ENCODE data around the gene RARS2.

RARS2 gene

DNA sequence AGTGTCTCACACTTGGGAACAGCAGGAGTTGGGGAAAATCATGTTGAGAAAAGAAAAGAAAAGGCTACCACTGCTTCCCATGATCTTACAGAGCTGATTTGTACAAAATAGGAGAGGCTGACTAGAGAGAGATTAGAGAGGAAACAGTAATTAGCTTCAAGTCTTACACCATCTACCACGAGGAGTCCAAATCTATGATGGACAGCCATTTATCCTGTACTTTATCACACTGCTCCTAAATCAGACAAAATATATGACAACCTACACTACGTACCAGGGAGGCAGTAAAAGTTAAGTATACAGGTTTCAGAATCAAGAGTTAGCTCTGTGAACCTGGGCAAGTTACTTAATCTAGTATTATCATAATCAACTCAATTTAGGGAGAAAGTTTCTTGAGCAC is 38.0 kb downstream of the RARS2 start:
- DNase-seq (ENCODE audit: insufficient read length, low spot score) = no peak
- FAIRE-seq = peak; percentile 55
- TF ChIP-seq TAF1 (IDR thresholded peaks at IDR 0.05; ENCODE audit: low read depth, low read length) (no peak), POU2F2 (IDR thresholded peaks at IDR 0.05; ENCODE audit: low read depth, low read length) (no peak), SPI1 (IDR thresholded peaks at IDR 0.05; ENCODE audit: low read depth, low read length) (no peak), PAX5 (IDR thresholded peaks at IDR 0.05; ENCODE audit: insufficient read depth, low read length, severe bottlenecking) (no peak), POLR2AphosphoS5 (IDR thresholded peaks at IDR 0.05; ENCODE audit: low read depth, low read length) (no peak), POLR2A (IDR thresholded peaks at IDR 0.05; ENCODE audit: low read depth, low read length) (no peak)

DNA sequence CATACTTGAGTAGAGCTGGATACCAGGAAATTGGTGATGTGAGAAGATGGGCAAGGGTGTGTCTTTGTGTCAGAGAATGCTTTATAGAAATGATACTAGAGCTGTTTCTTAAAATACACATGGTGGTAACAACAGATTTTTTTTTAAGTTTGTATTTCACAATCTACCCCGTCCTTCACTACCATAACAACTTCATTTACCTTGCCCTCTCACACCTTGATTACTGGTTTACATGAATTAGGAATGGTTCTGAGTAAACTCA is 45.4 kb downstream of the RARS2 start:
- no peak for FAIRE-seq
- DNase-seq (ENCODE audit: insufficient read length, low spot score) = no peak
- no peak for TF ChIP-seq POLR2A (IDR thresholded peaks at IDR 0.05; ENCODE audit: low read depth, low read length)
- TF ChIP-seq POLR2AphosphoS5 (IDR thresholded peaks at IDR 0.05; ENCODE audit: low read depth, low read length) = no peak
- no peak for TF ChIP-seq POU2F2 (IDR thresholded peaks at IDR 0.05; ENCODE audit: low read depth, low read length)
- TF ChIP-seq TAF1 (IDR thresholded peaks at IDR 0.05; ENCODE audit: low read depth, low read length) = no peak
- no peak for TF ChIP-seq SPI1 (IDR thresholded peaks at IDR 0.05; ENCODE audit: low read depth, low read length)
- no peak for TF ChIP-seq PAX5 (IDR thresholded peaks at IDR 0.05; ENCODE audit: insufficient read depth, low read length, severe bottlenecking)

DNA sequence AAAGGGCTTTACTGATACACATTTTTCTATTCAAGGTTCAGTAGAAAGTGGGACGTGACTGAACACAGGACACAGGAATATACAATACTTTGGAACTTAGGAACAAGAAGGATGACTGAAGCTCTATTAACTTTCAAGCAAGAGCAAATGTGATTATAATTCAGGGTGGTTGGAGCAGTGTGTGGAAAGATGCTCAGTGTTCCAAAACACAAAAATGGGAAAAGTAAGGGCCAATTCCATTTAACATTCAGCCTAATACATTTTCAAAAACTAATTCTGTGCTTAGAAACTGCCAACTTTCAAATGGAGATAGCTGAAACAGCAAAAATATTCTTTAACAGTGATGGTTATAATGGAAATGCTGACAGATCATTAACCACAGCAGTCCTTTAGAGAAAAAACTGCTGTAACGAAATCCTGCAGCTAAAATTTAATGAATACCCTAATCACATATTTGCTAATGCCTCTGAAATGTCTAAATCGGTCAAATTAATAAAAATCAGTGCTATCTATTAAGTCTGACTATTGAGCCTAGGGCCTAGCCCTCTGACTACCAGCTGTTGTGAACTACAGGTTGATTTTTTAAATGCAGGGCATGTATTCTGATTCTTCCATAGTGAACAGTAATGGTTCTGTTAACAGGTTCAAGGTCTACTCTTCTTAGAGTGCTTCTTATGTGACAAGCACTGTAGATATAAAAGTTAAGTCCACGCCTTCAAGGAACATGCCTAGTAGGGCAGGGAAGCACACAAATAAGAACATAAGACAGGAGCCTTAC is 45.9 kb downstream of the RARS2 start:
- peak; percentile 31 for FAIRE-seq
- DNase-seq (ENCODE audit: insufficient read length, low spot score) = no peak
- TF ChIP-seq TAF1 (IDR thresholded peaks at IDR 0.05; ENCODE audit: low read depth, low read length) (no peak), POLR2A (IDR thresholded peaks at IDR 0.05; ENCODE audit: low read depth, low read length) (no peak), POU2F2 (IDR thresholded peaks at IDR 0.05; ENCODE audit: low read depth, low read length) (no peak), SPI1 (IDR thresholded peaks at IDR 0.05; ENCODE audit: low read depth, low read length) (no peak), PAX5 (IDR thresholded peaks at IDR 0.05; ENCODE audit: insufficient read depth, low read length, severe bottlenecking) (no peak), POLR2AphosphoS5 (IDR thresholded peaks at IDR 0.05; ENCODE audit: low read depth, low read length) (no peak)

DNA sequence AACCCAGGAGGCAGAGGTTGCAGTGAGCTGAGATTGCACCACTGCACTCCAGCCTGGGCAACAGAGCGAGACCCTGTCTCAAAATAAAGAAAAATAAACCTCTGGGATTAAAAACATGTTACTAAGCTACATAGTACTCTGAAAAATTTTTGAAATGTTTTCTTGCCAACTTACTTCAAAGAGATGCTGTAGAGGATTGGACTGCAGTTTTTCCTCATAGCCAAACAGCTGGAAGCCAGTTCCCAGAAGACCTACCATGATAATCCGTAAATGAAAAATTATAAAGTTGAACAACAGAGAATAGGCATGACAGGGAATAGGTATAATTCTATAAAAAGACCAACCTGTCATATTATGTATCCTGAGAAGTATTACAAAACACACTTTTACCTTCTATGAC is 48.0 kb downstream of the RARS2 start:
- TF ChIP-seq TAF1 (IDR thresholded peaks at IDR 0.05; ENCODE audit: low read depth, low read length) (no peak), POU2F2 (IDR thresholded peaks at IDR 0.05; ENCODE audit: low read depth, low read length) (no peak), POLR2AphosphoS5 (IDR thresholded peaks at IDR 0.05; ENCODE audit: low read depth, low read length) (no peak), POLR2A (IDR thresholded peaks at IDR 0.05; ENCODE audit: low read depth, low read length) (no peak), SPI1 (IDR thresholded peaks at IDR 0.05; ENCODE audit: low read depth, low read length) (no peak)
- FAIRE-seq (no peak), DNase-seq (ENCODE audit: insufficient read length, low spot score) (no peak)

DNA sequence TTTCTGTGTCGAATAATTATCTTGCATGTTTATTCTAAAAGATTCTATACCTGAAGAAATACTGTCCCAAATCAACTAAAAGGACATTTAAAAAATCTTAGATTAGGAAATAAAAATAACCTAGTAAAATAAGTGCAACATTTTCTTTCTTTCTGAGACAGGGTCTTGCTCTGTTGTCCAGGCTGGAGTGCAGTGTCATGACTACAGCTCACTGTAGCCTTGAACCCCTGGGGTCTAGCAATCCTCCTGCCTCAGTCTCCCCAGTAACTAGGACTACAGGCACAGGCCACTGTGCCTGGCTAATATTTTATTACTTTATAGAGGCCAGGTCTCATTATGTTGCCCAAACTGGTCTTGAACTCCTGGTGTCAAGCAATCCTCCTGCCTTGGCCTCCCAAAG is 48.7 kb downstream of the RARS2 start:
- TF ChIP-seq POLR2A (IDR thresholded peaks at IDR 0.05; ENCODE audit: low read depth, low read length) = no peak
- TF ChIP-seq SPI1 (IDR thresholded peaks at IDR 0.05; ENCODE audit: low read depth, low read length) = no peak
- no peak for TF ChIP-seq PAX5 (IDR thresholded peaks at IDR 0.05; ENCODE audit: insufficient read depth, low read length, severe bottlenecking)
- TF ChIP-seq POLR2AphosphoS5 (IDR thresholded peaks at IDR 0.05; ENCODE audit: low read depth, low read length) = no peak
- TF ChIP-seq TAF1 (IDR thresholded peaks at IDR 0.05; ENCODE audit: low read depth, low read length) = no peak
- TF ChIP-seq POU2F2 (IDR thresholded peaks at IDR 0.05; ENCODE audit: low read depth, low read length) = no peak
- no peak for FAIRE-seq
- DNase-seq (ENCODE audit: insufficient read length, low spot score) = no peak

DNA sequence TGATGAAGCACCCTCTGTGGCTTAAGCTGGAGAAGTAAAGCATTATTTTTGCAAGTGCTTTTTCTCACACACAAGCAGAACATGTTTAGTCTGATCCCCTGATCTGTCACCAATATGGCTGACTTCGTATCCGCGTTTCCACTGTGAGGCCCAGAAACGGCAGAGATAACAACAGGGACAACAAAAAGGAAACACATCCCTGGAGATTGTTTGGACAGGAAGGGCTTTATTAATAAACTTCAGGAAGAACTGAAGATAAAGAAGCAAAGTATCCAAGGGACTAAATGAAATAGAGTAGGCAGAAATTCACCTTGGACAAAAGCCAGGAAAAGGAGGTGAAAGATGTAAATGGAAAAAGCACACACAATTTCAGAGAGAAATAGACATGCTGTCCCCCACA is 49.2 kb downstream of the RARS2 start:
- TF ChIP-seq TAF1 (IDR thresholded peaks at IDR 0.05; ENCODE audit: low read depth, low read length) (no peak), SPI1 (IDR thresholded peaks at IDR 0.05; ENCODE audit: low read depth, low read length) (no peak), POU2F2 (IDR thresholded peaks at IDR 0.05; ENCODE audit: low read depth, low read length) (no peak), POLR2AphosphoS5 (IDR thresholded peaks at IDR 0.05; ENCODE audit: low read depth, low read length) (no peak), POLR2A (IDR thresholded peaks at IDR 0.05; ENCODE audit: low read depth, low read length) (no peak), PAX5 (IDR thresholded peaks at IDR 0.05; ENCODE audit: insufficient read depth, low read length, severe bottlenecking) (no peak)
- DNase-seq (ENCODE audit: insufficient read length, low spot score) (no peak), FAIRE-seq (no peak)

DNA sequence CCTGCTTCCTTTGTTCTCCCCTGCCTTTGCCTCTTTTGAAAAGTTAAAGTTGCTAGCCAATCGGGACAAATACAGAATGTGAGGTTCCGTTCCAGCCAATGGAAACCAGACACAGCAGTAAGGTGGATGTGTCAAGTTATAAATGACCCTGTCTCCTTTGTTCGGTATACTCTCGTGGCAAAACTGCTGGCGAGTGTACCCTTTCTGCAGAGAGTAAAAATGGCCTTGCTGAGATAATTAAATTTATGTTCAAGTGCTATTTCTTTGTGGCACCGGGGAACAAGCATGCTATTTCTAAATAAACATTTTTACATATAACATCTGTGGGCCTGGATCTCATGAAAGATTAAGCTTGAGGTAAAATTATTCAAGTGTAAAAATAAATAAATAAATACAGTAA is 50.2 kb downstream of the RARS2 start:
- TF ChIP-seq TAF1 (IDR thresholded peaks at IDR 0.05; ENCODE audit: low read depth, low read length) (no peak), POLR2A (IDR thresholded peaks at IDR 0.05; ENCODE audit: low read depth, low read length) (no peak), SPI1 (IDR thresholded peaks at IDR 0.05; ENCODE audit: low read depth, low read length) (no peak), PAX5 (IDR thresholded peaks at IDR 0.05; ENCODE audit: insufficient read depth, low read length, severe bottlenecking) (no peak)
- no peak for DNase-seq (ENCODE audit: insufficient read length, low spot score)
- FAIRE-seq = no peak

DNA sequence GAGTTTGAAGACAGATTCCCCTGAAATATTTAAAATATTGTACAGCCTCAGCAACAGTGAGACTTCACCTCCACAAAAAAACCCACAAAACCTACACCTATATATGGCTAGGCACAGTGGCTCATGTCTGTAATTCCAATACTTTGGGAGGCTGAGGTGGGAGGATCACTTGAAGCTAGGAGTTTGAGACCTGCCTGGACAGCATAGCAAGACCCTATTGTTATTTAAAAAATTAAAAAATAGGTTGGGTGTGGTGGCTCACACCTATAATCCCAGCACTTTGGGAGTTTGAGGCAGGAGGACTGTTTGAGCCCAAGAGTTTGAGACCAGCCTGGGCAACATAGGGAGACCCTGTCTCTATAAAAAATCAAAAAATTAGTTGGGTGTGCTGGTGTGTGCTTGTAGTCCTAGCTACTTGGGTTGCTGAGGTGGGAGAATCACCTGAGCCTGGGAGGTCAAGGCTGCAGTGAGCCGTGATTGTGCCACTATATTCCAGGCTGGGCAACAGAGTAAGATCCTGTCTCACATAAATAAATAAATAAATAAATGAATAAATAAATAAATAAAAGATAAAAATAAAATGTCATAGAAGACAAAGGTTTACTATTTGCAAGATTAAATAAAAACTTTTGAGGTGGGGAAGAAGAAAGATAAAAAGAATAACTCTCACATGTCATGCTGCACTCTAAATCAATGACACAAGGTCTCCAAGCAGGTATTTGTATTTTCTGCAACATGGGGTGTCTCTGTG is 51.1 kb downstream of the RARS2 start:
- TF ChIP-seq SPI1 (IDR thresholded peaks at IDR 0.05; ENCODE audit: low read depth, low read length) = no peak
- TF ChIP-seq TAF1 (IDR thresholded peaks at IDR 0.05; ENCODE audit: low read depth, low read length) = no peak
- no peak for TF ChIP-seq POLR2AphosphoS5 (IDR thresholded peaks at IDR 0.05; ENCODE audit: low read depth, low read length)
- no peak for TF ChIP-seq POU2F2 (IDR thresholded peaks at IDR 0.05; ENCODE audit: low read depth, low read length)
- DNase-seq (ENCODE audit: insufficient read length, low spot score) (no peak), FAIRE-seq (no peak)

DNA sequence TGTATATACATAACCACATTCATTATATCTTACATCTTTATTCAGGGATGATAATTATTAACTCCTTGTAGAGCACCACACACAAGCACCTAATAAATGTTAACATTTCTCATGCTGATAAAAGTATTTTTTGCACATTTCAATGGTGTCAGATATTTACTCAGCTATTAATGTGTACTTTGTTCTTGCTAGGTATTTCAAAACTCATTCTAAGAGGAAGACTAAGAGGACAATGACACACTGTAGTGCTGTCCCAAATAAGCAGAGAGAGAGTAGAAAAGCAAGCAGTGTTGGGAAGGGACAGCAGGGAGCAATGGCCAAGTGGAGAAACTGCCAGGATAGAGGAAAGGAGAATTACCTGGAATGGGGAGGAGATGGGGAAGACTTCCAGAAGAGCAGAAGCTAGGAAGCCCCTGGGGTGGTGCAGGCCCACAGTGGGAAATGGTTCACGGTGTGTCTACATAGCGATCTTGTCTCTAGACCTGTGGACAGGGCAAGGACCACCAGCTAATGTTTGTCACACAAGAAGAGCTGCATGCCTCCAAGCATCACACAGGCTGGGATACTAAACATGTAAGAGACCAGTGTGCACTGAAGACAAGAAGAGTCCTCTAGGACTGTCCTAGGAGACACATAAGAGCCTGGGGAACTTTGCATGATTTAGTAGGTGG is 55.3 kb downstream of the RARS2 start:
- no peak for TF ChIP-seq POU2F2 (IDR thresholded peaks at IDR 0.05; ENCODE audit: low read depth, low read length)
- TF ChIP-seq TAF1 (IDR thresholded peaks at IDR 0.05; ENCODE audit: low read depth, low read length) = no peak
- TF ChIP-seq SPI1 (IDR thresholded peaks at IDR 0.05; ENCODE audit: low read depth, low read length) = no peak
- TF ChIP-seq POLR2A (IDR thresholded peaks at IDR 0.05; ENCODE audit: low read depth, low read length) = no peak
- TF ChIP-seq PAX5 (IDR thresholded peaks at IDR 0.05; ENCODE audit: insufficient read depth, low read length, severe bottlenecking) = no peak
- TF ChIP-seq POLR2AphosphoS5 (IDR thresholded peaks at IDR 0.05; ENCODE audit: low read depth, low read length) = no peak
- FAIRE-seq (peak; percentile 20), DNase-seq (ENCODE audit: insufficient read length, low spot score) (no peak)

All from GM12891 (cell line).